Activated CD4-positive, alpha-beta T cell treated with anti-CD3 and anti-CD28 coated beads, Interleukin-2, amount 50 U/mL, for 1 hour (primary cell): Measurements from ENCODE around the gene CFD.
A peak's percentile ranks its signal among the peaks of the same experiment; 100 is the strongest.
"Not testable (repeated sequence)": the region's sequence is repeated elsewhere in the genome, so short reads cannot be mapped to it uniquely, and the experiment has no call there.

ENCODE experiments used
- DNase-seq: peaks from one replicate; pipeline ENCODE4 v3.0.0-alpha.2; 2020

Gene CFD

DNA sequence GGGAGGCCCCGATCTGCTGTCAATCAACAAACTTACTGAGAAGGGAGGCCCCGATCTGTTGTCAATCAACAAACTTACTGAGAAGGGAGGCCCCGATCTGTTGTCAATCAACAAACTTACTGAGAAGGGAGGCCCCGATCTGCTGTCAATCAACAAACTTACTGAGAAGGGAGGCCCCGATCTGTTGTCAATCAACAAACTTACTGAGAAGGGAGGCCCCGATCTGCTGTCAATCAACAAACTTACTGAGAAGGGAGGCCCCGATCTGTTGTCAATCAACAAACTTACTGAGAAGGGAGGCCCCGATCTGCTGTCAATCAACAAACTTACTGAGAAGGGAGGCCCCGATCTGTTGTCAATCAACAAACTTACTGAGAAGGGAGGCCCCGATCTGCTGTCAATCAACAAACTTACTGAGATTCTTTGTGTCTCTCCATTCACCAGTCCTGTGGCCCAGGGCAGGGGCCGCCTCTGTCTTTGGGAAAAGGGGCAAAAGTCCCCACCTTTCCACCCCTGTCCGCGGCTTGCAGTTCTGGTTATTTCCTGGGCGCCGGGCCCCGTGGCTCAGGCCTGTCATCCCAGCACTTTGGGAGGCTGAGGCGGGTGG lies 5.7 kb upstream of the CFD start:
- not testable (repeated sequence) for DNase-seq

GRCh38 chr19:854549-854948 lies 4.9 kb upstream of the CFD start:
- DNase-seq = no peak

DNA sequence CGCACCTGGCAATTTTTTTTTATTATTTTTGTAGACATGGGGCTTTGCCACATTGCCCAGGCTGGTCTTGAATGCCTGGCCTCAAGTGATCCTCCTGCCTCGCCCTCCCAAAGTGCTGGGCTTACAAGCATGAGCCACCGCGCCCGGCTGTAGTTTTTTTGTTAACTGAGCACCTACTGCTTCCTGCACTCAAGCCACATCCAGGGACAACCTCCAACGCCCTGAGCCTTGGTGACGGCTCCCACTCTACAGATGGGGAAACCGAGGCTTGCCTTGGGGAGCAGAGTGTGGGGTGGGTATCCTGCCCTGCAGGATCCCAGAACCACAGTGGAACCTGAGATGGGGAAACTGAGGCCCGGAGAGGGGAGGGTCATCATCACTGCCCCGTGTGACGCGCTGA lies 4.3 kb upstream of the CFD start:
- DNase-seq = no peak

DNA sequence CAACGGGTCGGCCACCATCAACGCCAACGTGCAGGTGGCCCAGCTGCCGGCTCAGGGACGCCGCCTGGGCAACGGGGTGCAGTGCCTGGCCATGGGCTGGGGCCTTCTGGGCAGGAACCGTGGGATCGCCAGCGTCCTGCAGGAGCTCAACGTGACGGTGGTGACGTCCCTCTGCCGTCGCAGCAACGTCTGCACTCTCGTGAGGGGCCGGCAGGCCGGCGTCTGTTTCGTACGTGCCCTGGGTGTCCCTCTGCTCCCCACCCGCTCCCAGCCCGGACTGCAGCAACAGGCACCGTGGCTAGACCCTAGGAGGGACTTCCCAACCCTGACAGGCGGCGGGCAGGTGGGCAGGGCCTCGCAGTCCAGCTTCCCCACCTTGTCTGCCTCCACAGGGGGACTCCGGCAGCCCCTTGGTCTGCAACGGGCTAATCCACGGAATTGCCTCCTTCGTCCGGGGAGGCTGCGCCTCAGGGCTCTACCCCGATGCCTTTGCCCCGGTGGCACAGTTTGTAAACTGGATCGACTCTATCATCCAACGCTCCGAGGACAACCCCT lies 3.8 kb upstream of the CFD start:
- no peak for DNase-seq

DNA sequence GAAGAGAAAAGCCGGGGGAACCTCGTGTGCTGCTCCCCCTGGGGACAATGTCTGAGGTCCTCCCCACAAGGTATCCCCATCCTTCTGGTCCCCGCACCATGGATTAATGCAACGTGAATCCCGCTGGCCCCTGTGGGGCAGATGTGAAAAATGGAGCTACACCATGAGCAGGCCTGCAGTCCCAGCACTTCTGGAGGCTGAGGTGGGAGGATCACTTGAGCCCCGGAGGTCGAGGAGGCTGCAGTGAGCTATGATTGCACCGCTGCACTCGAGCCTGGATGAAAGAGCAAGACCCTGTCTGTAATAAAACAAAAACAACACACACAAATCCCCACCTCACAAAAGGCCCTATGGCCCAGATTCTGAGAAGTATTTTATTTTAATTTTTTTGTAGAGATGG lies 1.2 kb upstream of the CFD start:
- no peak for DNase-seq

GRCh38 chr19:861141-861755 lies 1.8 kb downstream of the CFD start:
- no peak for DNase-seq

GRCh38 chr19:861756-862580 lies 2.5 kb downstream of the CFD start:
- peak; percentile 69 for DNase-seq

DNA sequence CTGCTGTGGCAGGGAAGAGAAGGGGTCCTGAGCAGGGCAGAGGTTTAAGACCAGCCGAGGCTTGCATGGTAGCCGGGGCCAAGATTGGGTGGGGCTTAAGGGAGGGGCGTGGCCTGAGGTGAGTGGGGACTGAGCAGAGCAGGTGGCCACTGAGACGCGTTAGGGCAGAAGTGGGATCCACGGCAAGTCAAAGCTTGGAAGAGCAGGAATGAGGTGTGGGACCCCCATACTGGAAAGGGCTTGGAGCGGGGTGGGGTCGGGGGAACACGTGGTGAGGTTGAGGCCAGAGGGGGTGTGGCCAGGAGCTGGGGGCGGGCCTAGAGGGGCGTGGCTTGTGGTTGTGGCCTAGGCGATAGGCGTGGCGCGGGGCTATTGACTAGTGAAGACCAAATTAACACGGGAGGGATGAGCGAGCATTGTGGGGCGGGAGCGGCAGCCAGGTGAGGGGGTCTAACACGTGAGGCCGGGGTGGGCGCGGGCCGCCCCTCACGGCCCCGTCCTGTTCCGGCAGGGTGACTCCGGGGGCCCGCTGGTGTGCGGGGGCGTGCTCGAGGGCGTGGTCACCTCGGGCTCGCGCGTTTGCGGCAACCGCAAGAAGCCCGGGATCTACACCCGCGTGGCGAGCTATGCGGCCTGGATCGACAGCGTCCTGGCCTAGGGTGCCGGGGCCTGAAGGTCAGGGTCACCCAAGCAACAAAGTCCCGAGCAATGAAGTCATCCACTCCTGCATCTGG lies 3.3 kb downstream of the CFD start:
- DNase-seq = peak; percentile 84

DNA sequence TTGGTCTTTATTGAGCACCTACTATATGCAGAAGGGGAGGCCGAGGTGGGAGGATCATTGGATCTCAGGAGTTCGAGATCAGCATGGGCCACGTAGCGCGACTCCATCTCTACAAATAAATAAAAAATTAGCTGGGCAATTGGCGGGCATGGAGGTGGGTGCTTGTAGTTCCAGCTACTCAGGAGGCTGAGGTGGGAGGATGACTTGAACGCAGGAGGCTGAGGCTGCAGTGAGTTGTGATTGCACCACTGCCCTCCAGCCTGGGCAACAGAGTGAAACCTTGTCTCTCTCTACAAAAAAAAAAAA lies 3.8 kb downstream of the CFD start:
- no peak for DNase-seq

DNA sequence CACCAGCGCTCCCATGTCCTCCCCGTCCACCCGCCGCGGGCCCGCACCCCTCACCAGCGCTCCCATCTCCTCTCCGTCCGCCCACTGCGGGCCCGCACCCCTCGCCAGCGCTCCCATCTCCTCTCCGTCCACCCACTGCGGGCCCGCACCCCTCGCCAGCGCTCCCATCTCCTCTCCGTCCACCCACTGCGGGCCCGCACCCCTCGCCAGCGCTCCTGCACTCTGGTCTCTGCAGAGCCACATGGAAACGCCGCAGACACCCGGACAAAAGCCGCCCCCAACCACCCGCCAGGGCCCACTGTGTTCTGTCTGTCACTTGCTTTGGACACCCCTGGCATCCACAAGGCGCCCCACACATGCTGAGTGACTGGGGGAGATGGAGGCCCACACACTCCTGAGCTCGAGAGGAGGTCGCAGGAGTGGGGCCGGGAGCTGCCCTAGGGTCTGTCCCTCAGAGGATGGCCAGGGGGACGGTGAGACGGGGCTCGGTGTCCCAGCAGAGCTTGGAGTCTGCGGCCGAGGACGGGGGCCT lies 7.4 kb downstream of the CFD start:
- DNase-seq = no peak

DNA sequence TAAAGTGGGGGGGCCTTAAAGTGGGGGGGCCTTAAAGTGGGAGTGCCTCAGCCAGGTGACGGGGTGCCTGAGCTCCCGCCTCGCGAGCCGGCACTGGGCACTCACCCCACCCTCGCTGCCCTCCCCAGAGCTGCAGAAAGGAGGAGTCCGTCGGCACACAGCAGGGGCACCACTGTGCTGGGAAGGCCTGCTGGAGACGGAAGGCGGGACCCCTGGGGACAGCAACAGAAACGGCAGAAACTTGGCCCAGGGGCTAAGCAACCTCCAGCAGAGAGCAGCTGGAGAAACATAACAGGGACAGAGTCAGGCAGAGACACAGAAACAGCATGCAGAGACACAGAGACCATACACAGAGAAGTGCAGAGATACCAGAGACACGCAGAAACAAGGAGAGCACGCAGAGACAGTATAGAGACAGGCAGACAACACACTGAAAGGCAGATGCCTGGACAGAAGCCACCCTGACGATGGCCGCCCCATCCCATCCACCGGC lies 7.9 kb downstream of the CFD start:
- no peak for DNase-seq

- no peak for DNase-seq
Observed at GRCh38 chr19:867855-868457, 8.5 kb downstream of the CFD start.

GRCh38 chr19:868458-869244 lies 9.2 kb downstream of the CFD start:
- DNase-seq = no peak

DNA sequence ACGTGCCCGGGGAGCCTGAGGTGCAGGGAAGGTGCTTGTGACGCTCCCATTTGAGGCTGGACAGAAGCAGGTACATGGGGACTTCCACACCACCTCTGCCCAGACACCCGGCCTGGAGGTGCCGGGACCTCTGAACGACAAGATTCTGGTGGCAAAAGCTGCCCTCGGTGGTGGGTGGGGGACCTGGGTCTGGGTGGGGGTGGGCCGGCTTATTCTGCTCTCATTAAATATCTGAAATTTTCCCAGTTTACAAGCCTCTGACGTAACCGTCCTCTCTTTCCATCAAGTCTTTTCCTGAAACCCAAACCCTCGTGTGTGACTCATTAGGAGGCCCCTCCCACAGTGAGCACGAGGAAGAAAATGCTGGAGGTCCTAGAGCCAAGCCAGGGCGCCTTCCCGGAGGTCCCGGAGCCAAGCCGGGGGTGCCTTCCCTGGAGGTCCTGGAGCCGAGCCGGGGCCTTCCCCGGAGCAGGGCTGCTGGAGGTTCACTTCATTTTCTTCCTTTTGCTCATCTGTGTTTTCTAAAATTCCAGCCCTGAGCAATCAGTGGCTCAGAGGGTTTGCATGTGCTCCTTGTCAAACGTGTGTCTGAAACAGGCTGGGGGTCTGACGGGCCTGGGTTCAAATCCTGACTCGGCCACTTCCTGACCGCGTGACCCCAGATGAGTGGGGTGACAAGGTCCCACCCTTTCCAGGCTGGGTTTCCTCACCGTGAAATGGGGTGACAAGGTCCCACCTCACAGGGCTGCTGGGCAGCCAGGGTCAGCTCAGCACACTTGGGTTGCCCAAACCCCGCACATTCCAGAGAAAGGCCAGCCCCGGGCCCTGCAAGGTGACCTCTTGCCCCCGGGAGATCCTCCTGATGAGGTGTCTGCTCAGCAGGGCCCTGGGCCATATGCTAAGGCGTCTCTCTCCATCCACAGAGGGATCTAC lies 10.0 kb downstream of the CFD start:
- no peak for DNase-seq

DNA sequence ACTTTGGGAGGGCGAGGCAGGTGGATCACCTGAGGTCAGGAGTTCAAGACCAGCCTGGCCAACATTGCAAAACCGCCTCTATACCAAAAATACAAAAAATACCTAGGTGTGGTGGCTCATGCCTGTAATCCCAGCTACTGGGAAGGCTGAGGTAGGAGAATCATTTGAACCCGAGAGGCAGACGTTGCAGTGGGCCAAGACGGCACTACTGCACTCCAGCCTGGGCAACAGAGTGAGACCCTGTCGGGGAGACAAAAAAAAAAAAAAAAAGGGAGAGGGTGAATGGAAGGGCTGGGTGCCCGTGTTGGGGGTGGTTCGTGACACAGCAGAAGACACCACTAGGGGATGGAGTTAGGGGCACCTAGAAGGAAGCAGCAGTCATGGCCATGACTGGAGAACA lies 10.8 kb downstream of the CFD start:
- no peak for DNase-seq

DNA sequence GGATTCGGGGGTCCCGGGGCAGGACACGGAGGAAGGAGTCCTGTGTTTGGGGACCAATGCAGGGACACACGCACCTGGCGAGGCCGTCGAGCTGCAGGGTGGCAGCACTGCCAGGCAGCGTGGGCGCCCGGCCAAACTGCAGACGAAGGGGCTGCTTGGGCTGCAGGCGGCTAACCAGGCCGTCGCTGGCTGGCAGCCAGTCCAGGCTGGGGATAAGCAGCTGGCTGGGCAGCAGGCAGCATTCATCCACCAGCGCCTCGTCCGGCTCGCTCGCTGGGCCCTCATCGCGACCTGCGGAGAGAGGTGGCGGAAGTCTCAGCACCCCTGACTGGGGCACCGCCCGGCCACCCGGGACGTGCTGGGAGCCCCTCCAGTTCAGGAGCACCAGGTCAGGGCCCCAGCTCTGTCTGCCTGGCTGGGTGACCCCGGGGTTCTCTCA lies 11.5 kb downstream of the CFD start:
- DNase-seq = no peak

DNA sequence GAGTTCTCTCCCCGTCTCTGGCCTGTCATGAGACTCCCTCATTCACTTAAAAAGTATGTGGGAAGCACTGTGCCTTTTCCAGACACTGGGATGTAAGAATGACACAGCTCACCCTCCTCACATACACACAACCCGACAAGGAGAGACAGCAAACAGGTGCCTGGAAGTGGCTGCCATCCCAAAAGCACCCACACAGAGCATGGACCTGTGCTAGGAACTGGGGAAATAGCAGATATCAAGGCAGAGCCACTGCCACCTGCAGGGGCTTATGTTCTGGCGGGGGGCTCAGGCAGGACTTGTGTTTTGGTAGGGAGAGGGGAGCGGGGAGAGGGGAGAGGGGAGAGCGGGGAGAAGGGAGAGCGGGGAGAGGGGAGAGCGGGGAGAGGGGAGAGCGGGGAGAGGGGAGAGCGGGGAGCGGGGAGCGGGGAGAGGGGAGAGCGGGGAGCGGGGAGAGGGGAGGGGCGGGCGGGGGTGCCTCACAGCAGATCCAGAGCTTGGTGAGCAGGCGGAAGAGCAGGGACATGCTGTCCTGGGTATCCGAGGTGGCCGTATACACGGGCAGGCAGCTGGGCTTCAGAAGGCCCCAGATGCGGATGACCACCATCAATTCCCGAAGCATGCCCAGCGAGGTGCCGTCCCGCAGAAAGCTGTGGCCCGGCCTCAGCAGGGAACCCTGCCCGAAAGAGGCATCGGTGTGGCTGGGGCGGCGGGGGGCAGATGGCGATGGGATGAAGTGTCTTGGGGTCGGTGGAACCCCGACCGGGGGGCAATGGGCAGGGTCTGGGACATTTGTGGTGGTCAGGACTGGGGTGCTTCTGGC lies 12.2 kb downstream of the CFD start:
- DNase-seq = no peak

GRCh38 chr19:872266-872951 lies 12.9 kb downstream of the CFD start:
- peak; percentile 80 for DNase-seq

DNA sequence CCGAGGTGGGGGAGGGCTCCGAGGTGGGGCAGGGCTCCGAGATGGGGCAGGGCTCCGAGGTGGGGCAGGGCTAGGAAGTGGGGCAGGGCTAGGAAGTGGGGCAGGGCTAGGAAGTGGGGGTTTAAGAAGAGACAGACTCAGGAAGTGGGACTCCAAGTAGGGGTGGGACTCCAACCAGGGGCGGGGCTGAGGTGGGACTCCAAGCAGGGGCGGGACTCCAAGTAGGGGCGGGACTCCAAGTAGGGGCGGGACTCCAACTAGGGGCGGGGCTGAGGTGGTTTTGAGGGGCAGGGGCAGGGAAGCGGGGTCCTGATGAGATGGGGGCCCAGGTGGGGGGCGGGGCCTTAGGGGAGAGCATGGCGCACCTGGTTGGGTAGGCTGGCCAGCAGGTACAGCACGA lies 13.6 kb downstream of the CFD start:
- DNase-seq = peak; percentile 79
